NB4 (cell line): ENCODE results near the gene MYADM.

Experiments used
- MYC ChIP-seq: IDR thresholded peaks from 2 replicates; pipeline ENCODE4 v1.6.1; 2011; ENCODE audit warnings: low read depth, low read length
- POLR2A ChIP-seq: IDR thresholded peaks from 2 replicates; pipeline ENCODE4 v1.6.1; 2011; ENCODE audit warnings: mild to moderate bottlenecking; ENCODE audit not compliant: insufficient read length; ENCODE audit errors: extremely low read depth
- TF ChIP-seq, protein P1 (sequence below): IDR thresholded peaks from one replicate; pipeline ENCODE4 v1.5.1; 2012; ENCODE audit warnings: low read depth, low read length
- TF ChIP-seq, protein P2 (sequence below): IDR thresholded peaks from 2 replicates; pipeline ENCODE4 v1.6.1; 2011; ENCODE audit warnings: low read depth, low read length

DNA sequence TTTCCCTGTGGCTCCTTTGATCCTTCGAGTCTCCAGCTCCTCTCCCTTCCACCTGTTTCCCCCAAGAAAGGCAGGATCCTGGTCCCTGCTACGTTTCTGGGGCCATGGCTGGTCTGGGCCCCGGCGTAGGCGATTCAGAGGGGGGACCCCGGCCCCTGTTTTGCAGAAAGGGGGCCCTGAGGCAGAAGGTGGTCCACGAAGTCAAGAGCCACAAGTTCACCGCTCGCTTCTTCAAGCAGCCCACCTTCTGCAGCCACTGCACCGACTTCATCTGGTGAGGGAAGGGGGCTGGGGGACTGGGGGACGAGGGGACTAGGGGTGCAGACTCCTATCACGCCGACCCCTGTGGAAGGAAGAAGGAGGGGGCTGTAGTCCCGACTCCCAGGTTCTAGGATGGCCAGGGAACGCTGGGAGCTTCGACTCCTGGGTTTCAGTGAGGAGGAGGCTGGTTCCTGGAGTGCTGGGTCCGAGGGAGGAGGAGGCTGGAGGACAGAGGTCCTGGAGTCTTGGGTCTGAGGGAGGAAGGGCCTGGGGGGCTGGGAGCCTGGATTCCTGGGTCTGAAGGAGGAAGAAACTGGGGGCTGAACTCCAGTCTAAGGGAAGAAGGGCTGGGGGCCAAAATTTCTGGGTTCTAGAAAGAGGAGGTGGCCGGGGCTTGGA, 14.8 kb downstream of the MYADM start:
- TF ChIP-seq, protein P1, sequence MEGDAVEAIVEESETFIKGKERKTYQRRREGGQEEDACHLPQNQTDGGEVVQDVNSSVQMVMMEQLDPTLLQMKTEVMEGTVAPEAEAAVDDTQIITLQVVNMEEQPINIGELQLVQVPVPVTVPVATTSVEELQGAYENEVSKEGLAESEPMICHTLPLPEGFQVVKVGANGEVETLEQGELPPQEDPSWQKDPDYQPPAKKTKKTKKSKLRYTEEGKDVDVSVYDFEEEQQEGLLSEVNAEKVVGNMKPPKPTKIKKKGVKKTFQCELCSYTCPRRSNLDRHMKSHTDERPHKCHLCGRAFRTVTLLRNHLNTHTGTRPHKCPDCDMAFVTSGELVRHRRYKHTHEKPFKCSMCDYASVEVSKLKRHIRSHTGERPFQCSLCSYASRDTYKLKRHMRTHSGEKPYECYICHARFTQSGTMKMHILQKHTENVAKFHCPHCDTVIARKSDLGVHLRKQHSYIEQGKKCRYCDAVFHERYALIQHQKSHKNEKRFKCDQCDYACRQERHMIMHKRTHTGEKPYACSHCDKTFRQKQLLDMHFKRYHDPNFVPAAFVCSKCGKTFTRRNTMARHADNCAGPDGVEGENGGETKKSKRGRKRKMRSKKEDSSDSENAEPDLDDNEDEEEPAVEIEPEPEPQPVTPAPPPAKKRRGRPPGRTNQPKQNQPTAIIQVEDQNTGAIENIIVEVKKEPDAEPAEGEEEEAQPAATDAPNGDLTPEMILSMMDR = no peak
- no peak for TF ChIP-seq POLR2A
- TF ChIP-seq MYC = no peak
- TF ChIP-seq, protein P2, sequence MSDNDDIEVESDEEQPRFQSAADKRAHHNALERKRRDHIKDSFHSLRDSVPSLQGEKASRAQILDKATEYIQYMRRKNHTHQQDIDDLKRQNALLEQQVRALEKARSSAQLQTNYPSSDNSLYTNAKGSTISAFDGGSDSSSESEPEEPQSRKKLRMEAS = no peak
